Heart left ventricle (tissue), 13 donors: Measurements from ENCODE around the gene UBE2C.

Experiments used
- CTCF ChIP-seq, 12 donors: fragments of 200-600 bp; sonication (generic) in 4 of 12; IDR thresholded peaks; one replicate each; pipeline versions ENCODE4 v1.5.0 to v1.8.0; 2018 to 2022; ENCODE audit warnings: antibody characterized with exemption in 12 of 12, mild to moderate bottlenecking in 5 of 12
- POLR2A ChIP-seq, 2 donors: fragments of 450-650 bp; IDR thresholded peaks; one replicate each; pipeline ENCODE4 v1.6.1; 2017; ENCODE audit warnings: antibody characterized with exemption in 2 of 2, mild to moderate bottlenecking in 2 of 2, moderate library complexity in 2 of 2
- donor health status: ischemic (EF 13 %, LVEDD 7.1; RV severe dilation, severe dysfunction).
- donor health status: DM: no; HTN: yes; CAD: no.
- donor health status: DM: no; HTN: no; CAD: no.
- donor health status: ischemic (EF 25% LVEDD 6.9; RV normal size, moderate dysfunction).
- donor health status: ischemic (EF 25% LVEDD 5.7; RV mildly dilated, moderate dysfunction).
- donor health status: ischemic (EF 35%, LVEDD 5.7; RV mildly dilated, moderate dysfunction).
- donor health status: nonischemic (EF 11% LVEDD 7.7; RV severe dilation, severe dysfunction).
- donor health status: DM: yes; HTN: yes; CAD: no.
- donor health status: PGD.
- donor health status: ischemic (EF 29% LVEDD 5.4; RV normal size, mild dysfunction).
- donor health status: nonischemic (EF 23%, LVEDD 6.1; RV moderate dilation, normal function).

DNA sequence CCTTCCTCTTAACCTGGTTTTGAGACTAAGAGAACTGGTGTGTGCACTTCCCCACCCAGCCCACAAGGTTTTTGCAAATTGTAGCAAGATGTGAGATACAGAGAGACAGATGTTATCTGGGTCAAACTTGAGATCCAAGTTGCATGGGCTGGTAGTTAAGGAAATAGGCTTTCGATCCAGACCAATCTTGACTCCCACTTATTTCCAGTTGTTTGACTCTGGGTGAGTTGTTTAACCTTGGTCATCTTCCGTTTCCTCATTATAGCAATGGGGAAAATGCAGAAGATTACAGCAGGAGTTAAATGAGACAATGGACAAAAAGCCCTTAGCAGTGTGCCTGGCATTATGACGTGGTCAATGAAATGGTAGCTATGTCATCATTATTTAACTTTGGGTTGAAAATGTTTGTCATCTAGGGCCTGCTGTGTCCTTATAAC is 22.9 kb downstream of the UBE2C start:
- no peak for TF ChIP-seq CTCF (IDR thresholded peaks at IDR 0.05)
- no peak for TF ChIP-seq POLR2A (IDR thresholded peaks at IDR 0.05)
